Activated T-cell treated with anti-CD3 and anti-CD28 coated beads, Interleukin-2, amount 50 U/mL, for 24 hours (primary cell): Measurements from ENCODE around the gene SSR3.

Experiments
- DNase-seq: peaks from one replicate; pipeline ENCODE4 v3.0.0-alpha.2; 2020
- H3K27ac Mint-ChIP-seq: 2 replicates; pipeline ENCODE4 v1.8.0; 2020; ENCODE audit warnings: mild to moderate bottlenecking, mixed read lengths
- H3K27me3 Mint-ChIP-seq: 2 replicates; pipeline ENCODE4 v1.8.0; 2020; ENCODE audit warnings: mixed read lengths
- H3K36me3 Mint-ChIP-seq: 2 replicates; pipeline ENCODE4 v1.8.0; 2020; ENCODE audit warnings: low read depth, mixed read lengths
- H3K4me1 Mint-ChIP-seq: 2 replicates; pipeline ENCODE4 v1.8.0; 2020; ENCODE audit warnings: low read depth, mixed read lengths
- H3K4me3 Mint-ChIP-seq: 2 replicates; pipeline ENCODE4 v1.8.0; 2020; ENCODE audit warnings: mild to moderate bottlenecking, moderate library complexity, mixed read lengths
- H3K9me3 Mint-ChIP-seq: 2 replicates; pipeline ENCODE4 v1.8.0; 2020; ENCODE audit warnings: mixed read lengths

The SSR3 gene

GRCh38 chr3:156535162-156535627 is 19.7 kb downstream of the SSR3 start:
- Mint-ChIP-seq H3K4me3 (no peak overlapping the region), H3K27me3 (no peaks in the 10 kb centered on the region), H3K9me3 (no peaks in the 10 kb centered on the region), H3K4me1 (peaks cover 12% of the 10 kb centered on the region), H3K27ac (peak overlapping the region; percentile 18), H3K36me3 (peaks cover 37% of the 10 kb centered on the region)
- no peak for DNase-seq

DNA sequence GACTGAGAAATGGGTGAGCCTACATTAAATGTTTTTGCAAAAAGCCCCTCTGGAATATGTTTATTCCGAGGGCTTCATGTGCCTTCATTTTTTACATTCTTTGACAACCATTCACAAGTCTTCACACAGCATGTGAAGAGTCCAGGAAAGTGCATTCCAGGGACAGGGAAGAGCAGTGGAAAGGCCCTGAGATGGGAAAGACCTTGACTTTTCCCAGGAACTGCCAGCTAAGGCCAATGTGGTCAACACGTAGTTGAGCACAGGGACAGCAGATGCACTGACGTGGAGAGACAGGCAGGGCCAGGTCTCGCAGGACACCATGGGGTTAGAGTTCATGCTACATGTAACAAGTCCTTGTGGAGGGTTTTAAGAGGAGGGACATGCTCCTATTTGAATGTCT is 21.7 kb downstream of the SSR3 start:
- no peak overlapping the region for H3K27ac Mint-ChIP-seq
- H3K4me3 Mint-ChIP-seq: no peak overlapping the region
- H3K4me1 Mint-ChIP-seq: peaks cover 12% of the 10 kb centered on the region
- H3K9me3 Mint-ChIP-seq: no peaks in the 10 kb centered on the region
- H3K36me3 Mint-ChIP-seq: peaks cover 19% of the 10 kb centered on the region
- no peak for DNase-seq
- no peaks in the 10 kb centered on the region for H3K27me3 Mint-ChIP-seq

- no peak for DNase-seq
Measured at GRCh38 chr3:156532730-156533129, 22.2 kb downstream of the SSR3 start.

DNA sequence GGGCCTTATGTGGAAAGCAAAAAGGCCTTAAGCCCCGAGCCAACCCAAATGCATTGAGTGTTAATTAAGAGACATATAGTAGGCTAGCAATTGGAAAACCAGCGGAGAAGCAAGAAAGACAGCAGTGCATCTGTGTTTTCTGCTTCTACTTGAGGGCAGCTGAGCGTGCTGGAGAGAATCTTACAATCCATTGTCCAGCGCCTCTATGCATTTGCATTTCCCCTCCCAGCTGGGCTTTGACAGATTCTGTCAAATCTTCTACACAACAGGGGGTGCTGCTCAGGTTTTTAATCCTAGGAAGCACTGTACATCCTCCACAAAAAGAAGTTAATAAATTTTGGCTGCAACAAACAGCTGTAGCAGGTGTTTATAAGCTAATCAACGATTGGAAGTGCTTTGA is 23.9 kb downstream of the SSR3 start:
- Mint-ChIP-seq H3K27me3 (no peaks in the 10 kb centered on the region), H3K4me3 (no peak overlapping the region), H3K27ac (no peak overlapping the region), H3K36me3 (peaks cover 7% of the 10 kb centered on the region), H3K4me1 (peaks cover 11% of the 10 kb centered on the region), H3K9me3 (no peaks in the 10 kb centered on the region)
- no peak for DNase-seq

More at GRCh38 chr3:156532730-156533129, 22.2 kb downstream of the SSR3 start:
- no peaks in the 10 kb centered on the region for H3K9me3 Mint-ChIP-seq
- peaks cover 14% of the 10 kb centered on the region for H3K36me3 Mint-ChIP-seq
- H3K27me3 Mint-ChIP-seq: no peaks in the 10 kb centered on the region
- H3K4me1 Mint-ChIP-seq: peaks cover 12% of the 10 kb centered on the region
- H3K4me3 Mint-ChIP-seq: no peak overlapping the region
- H3K27ac Mint-ChIP-seq: no peak overlapping the region

- peaks cover 14% of the 10 kb centered on the region for H3K27me3 Mint-ChIP-seq
- H3K4me1 Mint-ChIP-seq: peaks cover 20% of the 10 kb centered on the region
- peaks cover 2% of the 10 kb centered on the region for H3K9me3 Mint-ChIP-seq
- no peak for DNase-seq
- no peak overlapping the region for H3K4me3 Mint-ChIP-seq
- no peaks in the 10 kb centered on the region for H3K36me3 Mint-ChIP-seq
- no peak overlapping the region for H3K27ac Mint-ChIP-seq
Measured at GRCh38 chr3:156527060-156527459, 27.9 kb downstream of the SSR3 start.

DNA sequence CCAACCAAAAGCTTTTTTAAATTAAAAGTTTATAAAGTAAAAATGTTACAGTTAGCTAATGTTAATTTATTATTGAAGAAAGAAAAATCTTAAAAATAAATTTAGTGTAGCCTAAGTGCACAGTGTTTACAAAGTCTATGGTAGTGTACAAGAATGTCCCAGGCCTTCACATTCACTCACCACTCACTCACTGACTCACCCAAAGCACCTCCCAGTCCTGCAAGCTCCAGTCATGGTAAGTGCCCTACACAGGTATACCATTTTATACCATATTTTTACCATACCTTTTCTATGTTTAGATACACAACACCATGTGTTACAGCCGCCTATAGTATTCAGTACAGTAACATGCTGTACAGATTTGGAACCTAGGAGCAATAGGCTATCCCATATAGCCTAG is 29.1 kb downstream of the SSR3 start:
- Mint-ChIP-seq H3K36me3 (no peaks in the 10 kb centered on the region), H3K4me1 (peaks cover 20% of the 10 kb centered on the region), H3K27ac (no peak overlapping the region), H3K4me3 (no peak overlapping the region), H3K9me3 (peaks cover 2% of the 10 kb centered on the region), H3K27me3 (peaks cover 22% of the 10 kb centered on the region)
- no peak for DNase-seq

- H3K9me3 Mint-ChIP-seq: peaks cover 2% of the 10 kb centered on the region
- no peak overlapping the region for H3K27ac Mint-ChIP-seq
- DNase-seq: no peak
- H3K4me1 Mint-ChIP-seq: peaks cover 31% of the 10 kb centered on the region
- H3K27me3 Mint-ChIP-seq: peaks cover 33% of the 10 kb centered on the region
- H3K4me3 Mint-ChIP-seq: no peak overlapping the region
- no peaks in the 10 kb centered on the region for H3K36me3 Mint-ChIP-seq
Measured at GRCh38 chr3:156522673-156523072, 32.2 kb downstream of the SSR3 start.

DNA sequence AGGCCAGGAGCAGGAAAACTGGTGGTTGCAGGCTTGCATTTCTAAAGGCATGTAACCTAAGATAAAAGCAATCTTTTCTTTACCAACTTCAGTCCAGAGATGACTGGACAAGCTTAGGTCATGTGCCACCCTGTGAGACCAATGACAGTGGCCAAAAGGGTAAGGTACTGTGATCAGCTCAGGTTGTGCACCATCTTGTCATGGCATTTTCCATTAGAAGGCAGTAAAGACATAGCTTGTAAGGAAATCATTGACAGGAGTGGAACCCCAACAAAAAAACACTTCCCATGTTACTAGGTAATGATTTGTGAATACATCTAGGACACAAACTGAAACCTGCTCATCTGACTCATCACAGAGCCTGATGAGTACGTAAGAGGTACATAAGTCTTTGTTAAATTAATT is 35.2 kb downstream of the SSR3 start:
- Mint-ChIP-seq H3K36me3 (no peaks in the 10 kb centered on the region), H3K4me3 (no peak overlapping the region), H3K27me3 (peaks cover 33% of the 10 kb centered on the region), H3K9me3 (peaks cover 2% of the 10 kb centered on the region), H3K27ac (no peak overlapping the region), H3K4me1 (peaks cover 25% of the 10 kb centered on the region)
- DNase-seq: no peak

DNA sequence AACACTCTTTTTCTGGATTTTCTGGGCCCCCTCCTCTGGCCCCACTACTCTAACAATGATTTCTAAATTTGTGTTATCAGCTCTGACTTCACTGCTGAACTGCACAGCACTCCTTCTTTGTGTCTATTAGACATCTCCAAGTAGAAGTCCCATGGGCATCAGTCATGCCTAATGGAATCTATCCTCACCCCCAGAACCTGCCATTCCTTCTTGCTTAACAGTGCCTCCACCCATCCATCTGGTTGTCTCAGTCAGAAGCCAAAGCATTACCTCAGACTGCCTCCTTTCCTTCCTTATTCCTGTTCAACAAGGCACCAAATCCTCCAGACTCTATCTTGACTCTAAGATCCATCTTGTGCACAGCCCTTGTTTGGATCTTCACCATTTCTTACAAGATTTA is 36.2 kb downstream of the SSR3 start:
- H3K9me3 Mint-ChIP-seq: no peaks in the 10 kb centered on the region
- H3K27ac Mint-ChIP-seq: no peak overlapping the region
- H3K4me3 Mint-ChIP-seq: no peak overlapping the region
- peaks cover 32% of the 10 kb centered on the region for H3K27me3 Mint-ChIP-seq
- no peak for DNase-seq
- H3K36me3 Mint-ChIP-seq: no peaks in the 10 kb centered on the region
- H3K4me1 Mint-ChIP-seq: peaks cover 14% of the 10 kb centered on the region

GRCh38 chr3:156516961-156517360 is 38.0 kb downstream of the SSR3 start:
- DNase-seq: no peak
- no peak overlapping the region for H3K27ac Mint-ChIP-seq
- peaks cover 19% of the 10 kb centered on the region for H3K27me3 Mint-ChIP-seq
- no peaks in the 10 kb centered on the region for H3K36me3 Mint-ChIP-seq
- H3K4me3 Mint-ChIP-seq: no peak overlapping the region
- H3K4me1 Mint-ChIP-seq: peaks cover 16% of the 10 kb centered on the region
- no peaks in the 10 kb centered on the region for H3K9me3 Mint-ChIP-seq

GRCh38 chr3:156516284-156516683 is 38.6 kb downstream of the SSR3 start:
- H3K27ac Mint-ChIP-seq: no peak overlapping the region
- no peak for DNase-seq
- H3K36me3 Mint-ChIP-seq: no peaks in the 10 kb centered on the region
- H3K4me1 Mint-ChIP-seq: peaks cover 19% of the 10 kb centered on the region
- no peak overlapping the region for H3K4me3 Mint-ChIP-seq
- H3K9me3 Mint-ChIP-seq: no peaks in the 10 kb centered on the region
- peaks cover 16% of the 10 kb centered on the region for H3K27me3 Mint-ChIP-seq

DNA sequence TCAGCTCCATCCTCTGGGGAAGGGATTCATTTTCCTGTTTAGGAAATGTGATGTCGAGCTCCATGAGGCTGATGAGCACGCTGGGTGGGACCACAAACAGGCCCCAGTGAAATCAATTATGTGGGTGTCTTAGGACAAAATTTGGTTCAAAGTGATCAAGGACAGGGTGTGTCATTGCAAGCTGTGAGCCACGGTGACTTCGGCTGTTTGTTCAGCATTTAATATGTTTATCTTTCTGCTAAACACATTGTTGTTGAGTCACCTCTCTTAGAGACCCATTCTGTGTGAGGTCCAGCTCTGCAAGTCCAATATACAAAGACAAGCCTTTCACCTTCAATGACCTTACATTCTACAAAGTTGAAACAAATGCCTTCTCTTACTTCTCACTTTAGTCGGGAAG is 41.3 kb downstream of the SSR3 start:
- no peak overlapping the region for H3K27ac Mint-ChIP-seq
- no peak overlapping the region for H3K4me3 Mint-ChIP-seq
- no peaks in the 10 kb centered on the region for H3K9me3 Mint-ChIP-seq
- no peak for DNase-seq
- peaks cover 8% of the 10 kb centered on the region for H3K4me1 Mint-ChIP-seq
- no peaks in the 10 kb centered on the region for H3K36me3 Mint-ChIP-seq
- H3K27me3 Mint-ChIP-seq: peaks cover under 1% of the 10 kb centered on the region

- Mint-ChIP-seq H3K27me3 (peaks cover under 1% of the 10 kb centered on the region), H3K36me3 (no peaks in the 10 kb centered on the region), H3K27ac (no peak overlapping the region), H3K9me3 (no peaks in the 10 kb centered on the region), H3K4me3 (no peak overlapping the region), H3K4me1 (peaks cover 12% of the 10 kb centered on the region)
- no peak for DNase-seq
Measured at GRCh38 chr3:156511987-156512677, 42.8 kb downstream of the SSR3 start.

DNA sequence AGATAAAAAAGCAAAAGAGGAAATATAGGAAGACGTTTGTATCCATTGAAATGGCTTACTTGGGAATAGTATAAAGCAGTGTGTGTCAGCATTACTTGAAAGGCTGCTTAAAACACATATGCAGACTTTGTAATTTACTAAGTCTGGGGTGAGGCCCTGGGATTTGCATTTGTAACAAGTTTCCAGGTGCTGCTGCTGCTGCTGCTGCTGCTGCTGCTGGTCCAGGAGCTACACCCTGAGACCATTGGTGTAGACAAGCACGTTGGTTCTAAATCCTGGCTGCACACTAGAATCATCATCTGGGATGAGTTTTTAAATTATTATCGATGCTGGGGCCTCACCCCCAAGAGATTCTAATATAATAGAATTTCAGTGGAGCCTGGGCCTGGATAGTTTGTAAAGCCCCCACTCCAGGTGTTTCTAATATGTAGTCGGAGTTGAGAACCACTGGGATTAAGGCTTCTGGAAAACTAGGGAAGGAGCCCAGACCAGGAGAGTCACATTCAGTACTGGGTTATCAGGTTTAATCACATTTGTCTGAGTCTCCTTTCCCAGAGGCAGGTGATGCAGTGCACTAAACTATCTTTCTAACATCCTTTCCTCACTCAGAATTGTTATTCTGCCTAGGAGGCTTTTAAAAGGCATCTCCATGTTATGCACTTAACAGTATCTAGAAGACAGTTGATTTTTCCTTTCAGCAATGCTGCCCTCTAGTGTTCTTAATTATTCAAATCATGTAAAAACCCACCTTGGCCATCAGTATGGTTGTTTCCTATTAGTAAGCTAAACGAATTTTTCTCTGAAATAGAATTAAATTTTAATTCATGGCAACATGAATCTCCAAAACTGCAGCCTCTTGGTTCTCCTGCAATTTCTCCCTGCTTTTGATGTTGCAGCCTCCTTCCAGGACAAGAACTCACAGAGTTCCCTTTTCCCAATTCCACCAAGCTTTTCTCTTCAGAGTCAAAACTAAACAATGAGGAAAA is 45.4 kb downstream of the SSR3 start:
- H3K36me3 Mint-ChIP-seq: no peaks in the 10 kb centered on the region
- peaks cover 15% of the 10 kb centered on the region for H3K4me1 Mint-ChIP-seq
- no peaks in the 10 kb centered on the region for H3K9me3 Mint-ChIP-seq
- H3K4me3 Mint-ChIP-seq: no peak overlapping the region
- H3K27me3 Mint-ChIP-seq: peaks cover 7% of the 10 kb centered on the region
- no peak for DNase-seq
- H3K27ac Mint-ChIP-seq: no peak overlapping the region

DNA sequence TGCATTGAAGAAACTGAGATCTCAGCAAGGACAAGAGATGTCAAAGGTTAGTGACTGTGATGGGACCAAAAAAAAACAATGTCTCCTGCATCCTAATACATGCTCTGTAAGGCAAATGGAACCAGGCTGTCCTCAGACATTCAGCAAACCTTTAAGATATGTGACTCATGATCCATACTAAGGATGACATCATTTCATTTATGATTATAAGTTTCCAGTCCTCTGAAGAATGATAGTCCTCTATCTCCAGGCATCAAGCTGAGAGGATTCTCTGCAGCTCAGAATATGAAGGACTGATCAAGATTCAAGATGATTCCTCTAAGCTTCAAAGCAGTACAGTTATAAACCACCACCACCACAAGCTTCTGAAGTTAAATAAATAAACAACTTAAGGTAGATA is 47.6 kb downstream of the SSR3 start:
- Mint-ChIP-seq H3K4me1 (peaks cover 16% of the 10 kb centered on the region), H3K36me3 (no peaks in the 10 kb centered on the region), H3K27ac (no peak overlapping the region), H3K9me3 (no peaks in the 10 kb centered on the region), H3K4me3 (no peak overlapping the region), H3K27me3 (peaks cover 7% of the 10 kb centered on the region)
- no peak for DNase-seq
